IMR-90 (cell line): Measurements from ENCODE around the gene LUZP1. TPM values are rescaled to one million over a fixed set of nuclear protein-coding genes. Genes with fewer than 3 reads are reported as not detected.
"Not testable (repeated sequence)": the region's sequence is repeated elsewhere in the genome, so short reads cannot be mapped to it uniquely, and the experiment has no call there.

Source experiments
- ATAC-seq: fragments of 200-7000 bp; cut with Tn5 transposase; 2 replicates; pipeline ENCODE4 v1.9.1; 2020; ENCODE audit warnings: low read depth, mild to moderate bottlenecking, moderate library complexity
- BruUV-seq: library from RNA; stranded (reverse); fragments of 400-500 nt; replicated peaks from 2 replicates; lab custom pipeline; 2021; lab: Mats Ljungman, UMichigan
- CTCF ChIA-PET: fragments of 300-600 bp; formaldehyde crosslinking; extraction: SDS; loops from one replicate; lab custom pipeline; 2021; ENCODE audit warnings: antibody characterized with exemption; lab: Yijun Ruan, JAX
- POLR2A ChIA-PET: fragments of 300-600 bp; sonication (Branson Sonifier 250); formaldehyde crosslinking; loops from one replicate; lab custom pipeline; 2022; ENCODE audit warnings: antibody characterized with exemption; ENCODE audit not compliant: unreplicated experiment; lab: Charles Lee
- DNase-seq: peaks from one replicate; pipeline ENCODE4 v3.0.0; 2013
- H2AFZ ChIP-seq: replicated peaks from 2 replicates; pipeline ENCODE3; 2013; ENCODE audit warnings: low read length, mild to moderate bottlenecking; ENCODE audit not compliant: poor library complexity
- H2AK5ac ChIP-seq: 2 replicates; pipeline ENCODE4 v1.6.1; 2013; ENCODE audit warnings: low read depth, low read length, inconsistent platforms
- H2AK9ac ChIP-seq: replicated peaks from 2 replicates; pipeline ENCODE3; 2013; ENCODE audit warnings: mild to moderate bottlenecking, low read depth, low read length, moderate library complexity; ENCODE audit not compliant: poor library complexity
- H2BK120ac ChIP-seq: 2 replicates; pipeline ENCODE4 v1.6.1; 2013; ENCODE audit warnings: low read depth, low read length, inconsistent platforms
- H2BK15ac ChIP-seq: 3 replicates; pipeline ENCODE4 v1.6.1; 2013; ENCODE audit warnings: low read depth, low read length, inconsistent platforms
- H2BK20ac ChIP-seq: 2 replicates; pipeline ENCODE4 v1.6.1; 2013; ENCODE audit warnings: low read depth, mild to moderate bottlenecking, inconsistent platforms, low read length, moderate library complexity
- H2BK5ac ChIP-seq: 2 replicates; pipeline ENCODE4 v1.6.1; 2013; ENCODE audit warnings: mild to moderate bottlenecking, low read depth, low read length, inconsistent platforms; ENCODE audit not compliant: poor library complexity, severe bottlenecking
- H3K14ac ChIP-seq: replicated peaks from 2 replicates; pipeline ENCODE4 v1.6.1; 2013; ENCODE audit warnings: low read depth, low read length, inconsistent platforms
- H3K18ac ChIP-seq: 2 replicates; pipeline ENCODE4 v1.6.1; 2013; ENCODE audit warnings: low read depth, low read length, control low read depth
- H3K23ac ChIP-seq: 2 replicates; pipeline ENCODE4 v1.6.1; 2013; ENCODE audit warnings: low read depth, low read length, inconsistent platforms
- H3K27ac ChIP-seq: 2 replicates; pipeline ENCODE4 v1.5.1; 2013; ENCODE audit warnings: mild to moderate bottlenecking, control low read depth, low read length; ENCODE audit not compliant: insufficient read depth
- H3K27me3 ChIP-seq: 2 replicates; pipeline ENCODE4 v1.6.1; 2013; ENCODE audit warnings: low read length; ENCODE audit not compliant: control insufficient read depth, insufficient read depth
- H3K36me3 ChIP-seq: 2 replicates; pipeline ENCODE4 v1.6.1; 2013; ENCODE audit warnings: low read length, mixed read lengths; ENCODE audit not compliant: control insufficient read depth, insufficient read depth
- H3K4ac ChIP-seq: 2 replicates; pipeline ENCODE4 v1.6.1; 2013; ENCODE audit warnings: low read depth, low read length, inconsistent platforms
- H3K4me1 ChIP-seq: 2 replicates; pipeline ENCODE4 v1.6.1; 2013; ENCODE audit warnings: low read length, mixed read lengths; ENCODE audit not compliant: control insufficient read depth, insufficient read depth
- H3K4me2 ChIP-seq: 2 replicates; pipeline ENCODE4 v1.6.1; 2013; ENCODE audit warnings: low read depth, mild to moderate bottlenecking, control low read depth, low read length, moderate library complexity
- H3K4me3 ChIP-seq: 2 replicates; pipeline ENCODE4 v1.5.1; 2013; ENCODE audit warnings: low read depth, mild to moderate bottlenecking, control low read depth, low read length, moderate library complexity; ENCODE audit not compliant: insufficient read depth
- H3K56ac ChIP-seq: 2 replicates; pipeline ENCODE4 v1.6.1; 2013; ENCODE audit warnings: low read length, inconsistent platforms; ENCODE audit not compliant: insufficient read depth; ENCODE audit errors: extremely low read depth
- H3K79me1 ChIP-seq, 2 experiments: 2 replicates each; pipeline ENCODE4 v1.6.1; 2013; ENCODE audit warnings: low read length in 2 of 2, inconsistent platforms in 1 of 2, low read depth in 1 of 2
- H3K9ac ChIP-seq: 2 replicates; pipeline ENCODE4 v1.6.1; 2013; ENCODE audit warnings: low read depth, low read length, control low read depth
- H3K9me1 ChIP-seq: 2 replicates; pipeline ENCODE4 v1.6.1; 2013; ENCODE audit warnings: low read length, inconsistent platforms; ENCODE audit not compliant: insufficient read depth
- H3K9me3 ChIP-seq: 2 replicates; pipeline ENCODE4 v1.6.1; 2013; ENCODE audit warnings: low read length; ENCODE audit not compliant: control insufficient read depth, insufficient read depth
- H4K20me1 ChIP-seq: 2 replicates; pipeline ENCODE4 v1.6.1; 2013; ENCODE audit warnings: low read length, inconsistent platforms; ENCODE audit not compliant: insufficient read depth
- H4K5ac ChIP-seq: 2 replicates; pipeline ENCODE4 v1.6.1; 2013; ENCODE audit warnings: mild to moderate bottlenecking, low read depth, low read length, control low read depth
- H4K8ac ChIP-seq, 2 experiments: 2 replicates each; pipeline ENCODE4 v1.6.1; 2013; ENCODE audit warnings: low read depth in 2 of 2, low read length in 2 of 2, control low read depth in 1 of 2, inconsistent platforms in 1 of 2
- H4K91ac ChIP-seq: 2 replicates; pipeline ENCODE4 v1.6.1; 2013; ENCODE audit warnings: low read depth, low read length, inconsistent platforms; ENCODE audit not compliant: insufficient read depth
- CHD1 ChIP-seq: IDR thresholded peaks from 2 replicates; pipeline ENCODE4 v1.6.1; 2012; ENCODE audit warnings: low read depth, low read length, improper control_type of control experiment
- MAZ ChIP-seq: IDR thresholded peaks from 2 replicates; pipeline ENCODE4 v1.6.1; 2012; ENCODE audit warnings: low read depth, mild to moderate bottlenecking, low read length, improper control_type of control experiment, moderate library complexity, borderline replicate concordance
- MXI1 ChIP-seq: IDR thresholded peaks from 2 replicates; pipeline ENCODE4 v1.6.1; 2012; ENCODE audit warnings: low read depth, mild to moderate bottlenecking, low read length, moderate library complexity, borderline replicate concordance
- NFE2L2 ChIP-seq: fragments of 150-350 bp; IDR thresholded peaks from 2 replicates; pipeline ENCODE4 v1.6.1; 2016; ENCODE audit warnings: low read depth, mild to moderate bottlenecking, low read length
- RFX5 ChIP-seq: IDR thresholded peaks from 2 replicates; pipeline ENCODE4 v1.8.0; 2012; ENCODE audit warnings: low read depth, mild to moderate bottlenecking, low read length, moderate library complexity
- WGBS, 2 experiments: methylation state at CpG; one replicate each; pipeline versions ENCODE4 v1.1.5 to v1.1.7; 2013; ENCODE audit warnings: missing lambda C conversion rate in 2 of 2; ENCODE audit not compliant: insufficient read length in 1 of 2; ENCODE audit errors: extremely low coverage in 2 of 2; 5-methylcytosine and 5-hydroxymethylcytosine counted together
- dilution Hi-C: fragments of 300-500 bp; cut with HindIII; formaldehyde crosslinking; loops from one replicate; pipeline ENCODE4 v1.14.3; 2018; ENCODE audit warnings: low sequenced_read_pairs; ENCODE audit not compliant: unreplicated experiment
- in situ Hi-C: fragments of 300-500 bp; cut with MboI; formaldehyde crosslinking; loops from 3 replicates; pipeline ENCODE4 v1.14.3; 2019; ENCODE audit warnings: low sequenced_read_pairs, inconsistent platforms, mixed read lengths
- intact Hi-C: fragments of 100-400 bp; cut with micrococcal nuclease; formaldehyde crosslinking; loops from 2 replicates; pipeline ENCODE4 v1.10.0; 2022
- polyA plus RNA-seq, 3 experiments: library from polyadenylated mRNA; depleted of rRNA; stranded (reverse); fragments of >200 nt; gene quantifications; 2 replicates each; pipeline ENCODE4 v1.2.3, GENCODE V29; 2012; ENCODE audit warnings: low replicate concordance in 1 of 3
- total RNA-seq: library from RNA; depleted of rRNA; stranded (reverse); fragments of >200 nt; gene quantifications from 2 replicates; pipeline ENCODE4 v1.2.3, GENCODE V29; 2012

The LUZP1 gene
- total and polyA plus RNA-seq, 2 of the 4 experiments (the other 2 are of a cell fraction), result 13.1 to 31.7 TPM

- H4K91ac ChIP-seq, result no peak overlapping the region
- dilution Hi-C loops (no loop called here), in situ Hi-C loops (no loop called here), intact Hi-C loops (no loop called here)
- DNase-seq, result no peak
- H3K27me3 ChIP-seq, result peaks cover 32% of the 10 kb centered on the region
- H2AK9ac ChIP-seq, result no peak overlapping the region
- no TSS peak for BruUV-seq
- no peak overlapping the region for H2BK5ac ChIP-seq
- H3K4me1 ChIP-seq, result no peaks in the 10 kb centered on the region
- no peak overlapping the region for H2BK15ac ChIP-seq
- no peaks in the 10 kb centered on the region for H3K36me3 ChIP-seq
- no peak overlapping the region for H3K9ac ChIP-seq
- H4K20me1 ChIP-seq, result no peaks in the 10 kb centered on the region
- WGBS, 2 experiments, result no CpG with 5 or more reads among the region's 2 CpGs
- H4K5ac ChIP-seq, result no peak overlapping the region
- no peak overlapping the region for H2BK120ac ChIP-seq
- H3K56ac ChIP-seq, result no peak overlapping the region
- no peaks in the 10 kb centered on the region for H3K9me3 ChIP-seq
- H3K14ac ChIP-seq, result no peak overlapping the region
- H3K79me1 ChIP-seq, result no peaks in the 10 kb centered on the region
- H3K18ac ChIP-seq, result no peak overlapping the region
- H2AK5ac ChIP-seq, result no peak overlapping the region
- H2AFZ ChIP-seq, result no peak overlapping the region
- TF ChIP-seq MXI1 (no peak), CHD1 (no peak), NFE2L2 (no peak), RFX5 (no peak), MAZ (no peak)
- H3K9me1 ChIP-seq, result no peaks in the 10 kb centered on the region; the same call in 1 of the 2 replicates
- ATAC-seq, result no peak
- POLR2A ChIA-PET, result no interaction called here
- CTCF ChIA-PET, result no interaction called here
- H3K4ac ChIP-seq, result no peak overlapping the region
- H2BK20ac ChIP-seq, result no peak overlapping the region
- no peak overlapping the region for H3K27ac ChIP-seq
- no peak overlapping the region for H3K4me3 ChIP-seq
- no peak overlapping the region for H4K8ac ChIP-seq
- H3K23ac ChIP-seq, result no peak overlapping the region
- no peak overlapping the region for H3K4me2 ChIP-seq
Observed at GRCh38 chr1:23208527-23208926, 39.9 kb upstream of the LUZP1 start.

DNA sequence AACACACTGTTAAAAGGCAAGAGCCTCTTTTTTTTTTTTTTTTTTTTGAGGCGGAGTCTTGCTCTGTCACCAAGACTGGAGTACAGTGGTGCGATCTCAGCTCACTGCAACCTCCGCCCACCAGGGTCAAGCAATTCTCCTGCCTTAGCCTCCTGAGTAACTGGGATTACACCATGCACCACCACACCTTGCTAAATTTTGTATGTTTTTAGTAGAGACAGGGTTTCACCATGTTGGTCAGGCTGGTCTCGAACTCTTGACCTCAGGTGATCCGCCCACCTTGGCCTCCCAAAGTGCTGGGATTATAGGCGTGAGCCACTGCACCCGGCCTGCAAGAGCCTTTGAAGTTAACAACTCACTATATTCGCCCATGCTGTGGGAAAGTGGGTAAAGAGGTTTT is 39.1 kb upstream of the LUZP1 start:
- H4K5ac ChIP-seq, H3K36me3 ChIP-seq, H3K56ac ChIP-seq, POLR2A ChIA-PET, H4K8ac ChIP-seq, in situ Hi-C loops, H3K9me3 ChIP-seq, H3K27ac ChIP-seq, H3K4me2 ChIP-seq, H4K91ac ChIP-seq, H2BK20ac ChIP-seq, H2BK5ac ChIP-seq, H3K9me1 ChIP-seq, H3K14ac ChIP-seq, H2AFZ ChIP-seq, H3K4me3 ChIP-seq, H2AK9ac ChIP-seq, BruUV-seq, dilution Hi-C loops, H3K79me1 ChIP-seq, H3K4ac ChIP-seq, ATAC-seq, H3K4me1 ChIP-seq, H2BK15ac ChIP-seq, H3K23ac ChIP-seq, CTCF ChIA-PET, H3K18ac ChIP-seq, H3K9ac ChIP-seq, H4K20me1 ChIP-seq, intact Hi-C loops, H2BK120ac ChIP-seq, DNase-seq, H2AK5ac ChIP-seq: not testable (repeated sequence)
- peaks cover 30% of the 10 kb centered on the region for H3K27me3 ChIP-seq
- no CpG with 5 or more reads among the region's 8 CpGs for WGBS, 2 experiments
